WTC11 (cell line): ENCODE results near the gene MCOLN3.

Experiments used
- ATF6 ChIP-seq: sonication (generic); formaldehyde crosslinking; IDR thresholded peaks from 2 replicates; pipeline ENCODE4 v1.8.1; 2023; ENCODE audit warnings: mild to moderate bottlenecking, missing genetic modification reagents
- CBFB ChIP-seq: sonication (generic); formaldehyde crosslinking; IDR thresholded peaks from 2 replicates; pipeline ENCODE4 v1.8.1; 2022; ENCODE audit warnings: mild to moderate bottlenecking, low read depth, missing genetic modification reagents
- ELF4 ChIP-seq: sonication (generic); formaldehyde crosslinking; IDR thresholded peaks from 2 replicates; pipeline ENCODE4 v1.8.1; 2022; ENCODE audit warnings: low read depth, mild to moderate bottlenecking, moderate library complexity, missing genetic modification reagents
- ESRRA ChIP-seq: sonication (generic); formaldehyde crosslinking; IDR thresholded peaks from 2 replicates; pipeline ENCODE4 v1.8.1; 2022; ENCODE audit warnings: mild to moderate bottlenecking, missing genetic modification reagents, borderline replicate concordance
- MYBL2 ChIP-seq: sonication (generic); formaldehyde crosslinking; IDR thresholded peaks from 2 replicates; pipeline ENCODE4 v1.8.1; 2023; ENCODE audit warnings: mild to moderate bottlenecking, moderate library complexity, missing genetic modification reagents
- RELA ChIP-seq: sonication (generic); formaldehyde crosslinking; IDR thresholded peaks from 2 replicates; pipeline ENCODE4 v1.8.1; 2022; ENCODE audit warnings: missing genetic modification reagents, mild to moderate bottlenecking, borderline replicate concordance
- RORB ChIP-seq: fragments of 250-450 bp; sonication (Bioruptor Pico); IDR thresholded peaks from 2 replicates; pipeline ENCODE4 v1.9.0; 2021; ENCODE audit warnings: mild to moderate bottlenecking
- SMAD3 ChIP-seq: sonication (generic); formaldehyde crosslinking; IDR thresholded peaks from 2 replicates; pipeline ENCODE4 v1.8.0; 2022; ENCODE audit warnings: missing genetic modification reagents, mild to moderate bottlenecking, borderline replicate concordance
- TEAD1 ChIP-seq: sonication (generic); formaldehyde crosslinking; IDR thresholded peaks from 2 replicates; pipeline ENCODE4 v1.8.0; 2022; ENCODE audit warnings: mild to moderate bottlenecking, missing genetic modification reagents
- TF ChIP-seq, protein P1 (sequence below): fragments of 200-600 bp; IDR thresholded peaks from 2 replicates; pipeline ENCODE4 v1.8.0; 2022; ENCODE audit warnings: antibody characterized with exemption
- TF ChIP-seq, protein P2 (sequence below): sonication (generic); formaldehyde crosslinking; IDR thresholded peaks from 2 replicates; pipeline ENCODE4 v1.8.1; 2023; ENCODE audit warnings: mild to moderate bottlenecking, missing genetic modification reagents, moderate library complexity
- TF ChIP-seq, protein P3 (sequence below): fragments of 250-450 bp; sonication (Bioruptor Pico); IDR thresholded peaks from 2 replicates; pipeline ENCODE4 v1.9.0; 2021; ENCODE audit warnings: mild to moderate bottlenecking, borderline replicate concordance

DNA sequence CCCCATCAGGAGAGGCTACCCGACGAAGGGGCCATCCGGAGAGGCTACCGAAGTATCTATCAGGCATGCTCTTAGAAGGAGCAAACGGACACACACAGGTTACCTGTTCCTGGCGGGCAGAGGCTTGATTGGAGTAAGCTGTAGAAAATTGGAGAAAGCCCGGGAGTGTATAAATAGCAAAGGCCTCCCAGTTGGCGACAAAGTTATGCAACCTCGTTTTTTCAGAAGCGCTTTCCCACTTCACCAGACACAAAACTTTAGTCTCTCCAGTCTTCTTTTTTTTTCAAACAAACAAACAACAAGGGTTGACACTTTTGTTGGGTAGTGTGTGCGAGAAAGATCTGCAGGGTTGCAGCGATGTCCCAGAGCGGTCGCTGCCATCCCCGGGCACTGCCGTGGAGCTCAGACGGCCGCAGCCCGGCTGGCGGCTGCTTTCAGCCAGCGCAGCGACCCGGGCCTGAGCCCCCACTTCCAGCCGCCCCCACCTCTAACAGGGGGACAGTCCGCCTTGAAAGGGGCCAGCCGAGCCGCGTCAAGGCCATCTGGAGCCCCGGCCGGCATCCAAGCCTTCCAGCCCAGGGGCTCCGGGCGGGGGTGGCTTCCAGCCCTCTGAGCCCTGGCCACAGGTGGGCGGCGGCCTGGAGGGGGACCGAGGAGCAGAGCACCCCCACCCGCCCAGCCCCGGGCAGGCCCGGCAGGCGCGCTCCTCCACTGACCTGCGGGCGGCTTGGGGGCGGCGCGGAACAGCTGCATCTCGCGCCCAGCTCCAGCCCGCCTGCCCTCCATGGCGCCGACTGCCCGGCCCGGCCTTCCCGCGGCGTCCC, 616 bp downstream of the MCOLN3 start:
- TF ChIP-seq, protein P1, sequence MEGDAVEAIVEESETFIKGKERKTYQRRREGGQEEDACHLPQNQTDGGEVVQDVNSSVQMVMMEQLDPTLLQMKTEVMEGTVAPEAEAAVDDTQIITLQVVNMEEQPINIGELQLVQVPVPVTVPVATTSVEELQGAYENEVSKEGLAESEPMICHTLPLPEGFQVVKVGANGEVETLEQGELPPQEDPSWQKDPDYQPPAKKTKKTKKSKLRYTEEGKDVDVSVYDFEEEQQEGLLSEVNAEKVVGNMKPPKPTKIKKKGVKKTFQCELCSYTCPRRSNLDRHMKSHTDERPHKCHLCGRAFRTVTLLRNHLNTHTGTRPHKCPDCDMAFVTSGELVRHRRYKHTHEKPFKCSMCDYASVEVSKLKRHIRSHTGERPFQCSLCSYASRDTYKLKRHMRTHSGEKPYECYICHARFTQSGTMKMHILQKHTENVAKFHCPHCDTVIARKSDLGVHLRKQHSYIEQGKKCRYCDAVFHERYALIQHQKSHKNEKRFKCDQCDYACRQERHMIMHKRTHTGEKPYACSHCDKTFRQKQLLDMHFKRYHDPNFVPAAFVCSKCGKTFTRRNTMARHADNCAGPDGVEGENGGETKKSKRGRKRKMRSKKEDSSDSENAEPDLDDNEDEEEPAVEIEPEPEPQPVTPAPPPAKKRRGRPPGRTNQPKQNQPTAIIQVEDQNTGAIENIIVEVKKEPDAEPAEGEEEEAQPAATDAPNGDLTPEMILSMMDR = no peak
- TF ChIP-seq, protein P2, sequence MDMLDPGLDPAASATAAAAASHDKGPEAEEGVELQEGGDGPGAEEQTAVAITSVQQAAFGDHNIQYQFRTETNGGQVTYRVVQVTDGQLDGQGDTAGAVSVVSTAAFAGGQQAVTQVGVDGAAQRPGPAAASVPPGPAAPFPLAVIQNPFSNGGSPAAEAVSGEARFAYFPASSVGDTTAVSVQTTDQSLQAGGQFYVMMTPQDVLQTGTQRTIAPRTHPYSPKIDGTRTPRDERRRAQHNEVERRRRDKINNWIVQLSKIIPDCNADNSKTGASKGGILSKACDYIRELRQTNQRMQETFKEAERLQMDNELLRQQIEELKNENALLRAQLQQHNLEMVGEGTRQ (CRISPR knock-in tag) = no peak
- TF ChIP-seq RORB (CRISPR knock-in tag) (no peak), ELF4 (no peak), CBFB (CRISPR knock-in tag) (no peak), MYBL2 (CRISPR knock-in tag) (no peak), RELA (CRISPR knock-in tag) (no peak), TEAD1 (CRISPR knock-in tag) (no peak), ESRRA (CRISPR knock-in tag) (no peak), ATF6 (no peak), SMAD3 (CRISPR knock-in tag) (no peak)
- TF ChIP-seq, protein P3, sequence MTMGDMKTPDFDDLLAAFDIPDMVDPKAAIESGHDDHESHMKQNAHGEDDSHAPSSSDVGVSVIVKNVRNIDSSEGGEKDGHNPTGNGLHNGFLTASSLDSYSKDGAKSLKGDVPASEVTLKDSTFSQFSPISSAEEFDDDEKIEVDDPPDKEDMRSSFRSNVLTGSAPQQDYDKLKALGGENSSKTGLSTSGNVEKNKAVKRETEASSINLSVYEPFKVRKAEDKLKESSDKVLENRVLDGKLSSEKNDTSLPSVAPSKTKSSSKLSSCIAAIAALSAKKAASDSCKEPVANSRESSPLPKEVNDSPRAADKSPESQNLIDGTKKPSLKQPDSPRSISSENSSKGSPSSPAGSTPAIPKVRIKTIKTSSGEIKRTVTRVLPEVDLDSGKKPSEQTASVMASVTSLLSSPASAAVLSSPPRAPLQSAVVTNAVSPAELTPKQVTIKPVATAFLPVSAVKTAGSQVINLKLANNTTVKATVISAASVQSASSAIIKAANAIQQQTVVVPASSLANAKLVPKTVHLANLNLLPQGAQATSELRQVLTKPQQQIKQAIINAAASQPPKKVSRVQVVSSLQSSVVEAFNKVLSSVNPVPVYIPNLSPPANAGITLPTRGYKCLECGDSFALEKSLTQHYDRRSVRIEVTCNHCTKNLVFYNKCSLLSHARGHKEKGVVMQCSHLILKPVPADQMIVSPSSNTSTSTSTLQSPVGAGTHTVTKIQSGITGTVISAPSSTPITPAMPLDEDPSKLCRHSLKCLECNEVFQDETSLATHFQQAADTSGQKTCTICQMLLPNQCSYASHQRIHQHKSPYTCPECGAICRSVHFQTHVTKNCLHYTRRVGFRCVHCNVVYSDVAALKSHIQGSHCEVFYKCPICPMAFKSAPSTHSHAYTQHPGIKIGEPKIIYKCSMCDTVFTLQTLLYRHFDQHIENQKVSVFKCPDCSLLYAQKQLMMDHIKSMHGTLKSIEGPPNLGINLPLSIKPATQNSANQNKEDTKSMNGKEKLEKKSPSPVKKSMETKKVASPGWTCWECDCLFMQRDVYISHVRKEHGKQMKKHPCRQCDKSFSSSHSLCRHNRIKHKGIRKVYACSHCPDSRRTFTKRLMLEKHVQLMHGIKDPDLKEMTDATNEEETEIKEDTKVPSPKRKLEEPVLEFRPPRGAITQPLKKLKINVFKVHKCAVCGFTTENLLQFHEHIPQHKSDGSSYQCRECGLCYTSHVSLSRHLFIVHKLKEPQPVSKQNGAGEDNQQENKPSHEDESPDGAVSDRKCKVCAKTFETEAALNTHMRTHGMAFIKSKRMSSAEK (CRISPR knock-in tag) = no peak
